Fibroblast of mammary gland (primary cell): ENCODE measurements around the gene PKD1.

ENCODE experiments used
- DNase-seq: peaks from one replicate; pipeline ENCODE4 v3.0.0-alpha.2; 2010; ENCODE audit warnings: low read depth
- H3K4me3 ChIP-seq: 2 replicates; pipeline ENCODE4 v1.5.1; 2011; ENCODE audit warnings: low read depth, mild to moderate bottlenecking, low read length, moderate library complexity; ENCODE audit not compliant: control insufficient read depth
- CTCF ChIP-seq: conservative IDR thresholded peaks from 2 replicates; pipeline ENCODE4 v1.5.1; 2011; ENCODE audit warnings: low read depth, low read length, inconsistent platforms; ENCODE audit not compliant: control insufficient read depth, insufficient read depth

The PKD1 gene

GRCh38 chr16:2039274-2040031 is 96.2 kb downstream of the PKD1 start:
- DNase-seq = peak; percentile 58
- no peak overlapping the region for H3K4me3 ChIP-seq
- TF ChIP-seq CTCF = no peak
